OCI-LY7 (cell line): ENCODE results near the gene TEDC1.

ENCODE experiments used
- EZH2phosphoT487 ChIP-seq: fragments of 200-600 bp; sonication (generic); IDR thresholded peaks from 2 replicates; pipeline ENCODE4 v1.6.1; 2018; ENCODE audit warnings: low read depth, borderline replicate concordance, mild to moderate bottlenecking, mixed run types, antibody characterized with exemption, low read length, moderate library complexity, mixed read lengths
- TF ChIP-seq, protein P1 (sequence below): fragments of 200-600 bp; sonication (generic); conservative IDR thresholded peaks from 2 replicates; pipeline ENCODE4 v1.5.1; 2014; ENCODE audit warnings: mild to moderate bottlenecking, antibody characterized with exemption, low read length, moderate library complexity, mixed read lengths

DNA sequence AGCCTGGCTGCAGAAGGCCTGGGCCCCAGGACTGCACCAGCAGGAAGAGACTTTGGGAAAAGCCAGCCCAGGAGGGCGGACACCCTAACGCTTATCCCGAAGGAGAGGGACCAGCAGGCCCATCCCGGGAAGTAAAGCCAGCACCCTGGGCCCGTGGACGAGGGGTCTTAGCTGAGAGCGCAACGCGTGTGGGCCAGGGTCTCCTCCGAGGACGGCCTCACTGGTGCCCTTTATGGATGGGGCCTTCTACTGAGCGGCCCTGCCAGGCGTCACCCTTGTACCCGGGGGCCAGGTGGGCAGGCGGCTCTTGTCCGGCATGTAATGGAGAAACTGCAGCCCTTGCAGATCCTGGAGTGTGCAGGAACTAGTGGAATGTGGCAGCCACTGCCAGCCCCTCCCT lies 14.1 kb downstream of the TEDC1 start:
- no peak for TF ChIP-seq EZH2phosphoT487
- TF ChIP-seq, protein P1, sequence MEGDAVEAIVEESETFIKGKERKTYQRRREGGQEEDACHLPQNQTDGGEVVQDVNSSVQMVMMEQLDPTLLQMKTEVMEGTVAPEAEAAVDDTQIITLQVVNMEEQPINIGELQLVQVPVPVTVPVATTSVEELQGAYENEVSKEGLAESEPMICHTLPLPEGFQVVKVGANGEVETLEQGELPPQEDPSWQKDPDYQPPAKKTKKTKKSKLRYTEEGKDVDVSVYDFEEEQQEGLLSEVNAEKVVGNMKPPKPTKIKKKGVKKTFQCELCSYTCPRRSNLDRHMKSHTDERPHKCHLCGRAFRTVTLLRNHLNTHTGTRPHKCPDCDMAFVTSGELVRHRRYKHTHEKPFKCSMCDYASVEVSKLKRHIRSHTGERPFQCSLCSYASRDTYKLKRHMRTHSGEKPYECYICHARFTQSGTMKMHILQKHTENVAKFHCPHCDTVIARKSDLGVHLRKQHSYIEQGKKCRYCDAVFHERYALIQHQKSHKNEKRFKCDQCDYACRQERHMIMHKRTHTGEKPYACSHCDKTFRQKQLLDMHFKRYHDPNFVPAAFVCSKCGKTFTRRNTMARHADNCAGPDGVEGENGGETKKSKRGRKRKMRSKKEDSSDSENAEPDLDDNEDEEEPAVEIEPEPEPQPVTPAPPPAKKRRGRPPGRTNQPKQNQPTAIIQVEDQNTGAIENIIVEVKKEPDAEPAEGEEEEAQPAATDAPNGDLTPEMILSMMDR = no peak
